H9 (cell line): Measurements from ENCODE around the gene HCN4. TPM values are rescaled to one million over a fixed set of nuclear protein-coding genes. Genes with fewer than 3 reads are reported as not detected.

Source experiments
- DNase-seq: peaks from one replicate; pipeline ENCODE4 v3.0.0-alpha.2; 2017
- H2AFZ ChIP-seq: one replicate; pipeline ENCODE4 v1.6.1; 2013; ENCODE audit warnings: mild to moderate bottlenecking, low read length, control low read depth, moderate library complexity
- H2AK5ac ChIP-seq: 2 replicates; pipeline ENCODE4 v1.6.1; 2013; ENCODE audit warnings: low read length, control low read depth, mixed read lengths; ENCODE audit not compliant: insufficient read length
- H2BK120ac ChIP-seq: one replicate; pipeline ENCODE4 v1.6.1; 2013; ENCODE audit warnings: low read depth, mild to moderate bottlenecking, low read length, control low read depth, inconsistent platforms; ENCODE audit not compliant: poor library complexity, severe bottlenecking
- H2BK12ac ChIP-seq: 2 replicates; pipeline ENCODE4 v1.6.1; 2013; ENCODE audit warnings: low read length, control low read depth, mixed read lengths, low read depth; ENCODE audit not compliant: insufficient read length
- H2BK15ac ChIP-seq: 2 replicates; pipeline ENCODE4 v1.6.1; 2013; ENCODE audit warnings: low read depth, low read length, control low read depth
- H2BK20ac ChIP-seq: one replicate; pipeline ENCODE4 v1.6.1; 2013; ENCODE audit warnings: low read depth, mild to moderate bottlenecking, low read length, control low read depth, inconsistent platforms; ENCODE audit not compliant: poor library complexity, severe bottlenecking
- H2BK5ac ChIP-seq: 2 replicates; pipeline ENCODE4 v1.6.1; 2013; ENCODE audit warnings: low read length, control low read depth, mixed read lengths; ENCODE audit not compliant: insufficient read length
- H3K14ac ChIP-seq: 2 replicates; pipeline ENCODE4 v1.6.1; 2013; ENCODE audit warnings: low read length, control low read depth; ENCODE audit not compliant: insufficient read depth
- H3K18ac ChIP-seq: 2 replicates; pipeline ENCODE4 v1.6.1; 2013; ENCODE audit warnings: low read depth, mild to moderate bottlenecking, mixed read lengths, low read length, control low read depth; ENCODE audit not compliant: insufficient read length
- H3K23ac ChIP-seq: 2 replicates; pipeline ENCODE4 v1.6.1; 2013; ENCODE audit warnings: low read length, control low read depth, mixed read lengths, low read depth; ENCODE audit not compliant: insufficient read length
- H3K23me2 ChIP-seq: 2 replicates; pipeline ENCODE4 v1.6.1; 2013; ENCODE audit warnings: low read depth, mild to moderate bottlenecking, mixed read lengths, low read length, control low read depth; ENCODE audit not compliant: insufficient read length, poor library complexity, severe bottlenecking
- H3K27ac ChIP-seq: 2 replicates; pipeline ENCODE4 v1.5.1; 2013; ENCODE audit warnings: low read length, control low read depth, mixed read lengths, low read depth; ENCODE audit not compliant: insufficient read length
- H3K27me3 ChIP-seq: 2 replicates; pipeline ENCODE4 v1.6.1; 2013; ENCODE audit warnings: low read length, control low read depth, inconsistent platforms; ENCODE audit not compliant: insufficient read depth
- H3K4ac ChIP-seq: 2 replicates; pipeline ENCODE4 v1.6.1; 2013; ENCODE audit warnings: low read depth, mild to moderate bottlenecking, control low read depth, inconsistent platforms, low read length, moderate library complexity
- H3K4me1 ChIP-seq: 2 replicates; pipeline ENCODE4 v1.6.1; 2013; ENCODE audit warnings: low read length, control low read depth, inconsistent platforms; ENCODE audit not compliant: insufficient read depth
- H3K4me2 ChIP-seq: 2 replicates; pipeline ENCODE4 v1.6.1; 2013; ENCODE audit warnings: low read length, control low read depth, mixed read lengths; ENCODE audit not compliant: insufficient read length, insufficient read depth
- H3K56ac ChIP-seq: 2 replicates; pipeline ENCODE4 v1.6.1; 2013; ENCODE audit warnings: low read depth, mild to moderate bottlenecking, mixed read lengths, low read length, control low read depth; ENCODE audit not compliant: insufficient read length
- H3K79me1 ChIP-seq: 2 replicates; pipeline ENCODE4 v1.6.1; 2013; ENCODE audit warnings: low read depth, mild to moderate bottlenecking, moderate library complexity, low read length, control low read depth, inconsistent platforms; ENCODE audit not compliant: insufficient read depth, poor library complexity, severe bottlenecking
- H3K79me2 ChIP-seq: 2 replicates; pipeline ENCODE4 v1.6.1; 2013; ENCODE audit warnings: low read length, control low read depth, inconsistent platforms; ENCODE audit not compliant: insufficient read depth
- H3K9ac ChIP-seq: 2 replicates; pipeline ENCODE4 v1.6.1; 2013; ENCODE audit warnings: low read length, control low read depth, mixed read lengths; ENCODE audit not compliant: insufficient read length; ENCODE audit errors: extremely low read depth
- H3K9me3 ChIP-seq: one replicate; pipeline ENCODE4 v1.6.1; 2013; ENCODE audit warnings: low read depth, low read length, inconsistent platforms; ENCODE audit not compliant: control insufficient read depth
- H3T11ph ChIP-seq: one replicate; pipeline ENCODE4 v1.6.1; 2013; ENCODE audit warnings: mild to moderate bottlenecking, low read length, control low read depth, inconsistent platforms
- H4K20me1 ChIP-seq: one replicate; pipeline ENCODE4 v1.6.1; 2013; ENCODE audit not compliant: control insufficient read depth, insufficient read length, insufficient read depth
- H4K5ac ChIP-seq: 2 replicates; pipeline ENCODE4 v1.6.1; 2013; ENCODE audit warnings: low read depth, mild to moderate bottlenecking, mixed read lengths, low read length, control low read depth; ENCODE audit not compliant: insufficient read length
- H4K8ac ChIP-seq: replicated peaks from 2 replicates; pipeline ENCODE4 v1.6.1; 2013; ENCODE audit warnings: low read length, control low read depth, mixed read lengths, low read depth; ENCODE audit not compliant: insufficient read length
- H4K91ac ChIP-seq: 2 replicates; pipeline ENCODE4 v1.6.1; 2013; ENCODE audit warnings: low read depth, mild to moderate bottlenecking, moderate library complexity, mixed read lengths, low read length, control low read depth; ENCODE audit not compliant: insufficient read length
- H3K27ac Mint-ChIP-seq, 3 experiments: 2 replicates in 2 of 3; 3 replicates in 1 of 3; pipeline ENCODE4 v1.8.0; 2020 to 2021; ENCODE audit warnings: mixed read lengths in 3 of 3, mild to moderate bottlenecking in 1 of 3, moderate library complexity in 1 of 3
- H3K27me3 Mint-ChIP-seq: 2 replicates; pipeline ENCODE4 v1.8.0; 2021; ENCODE audit warnings: low read depth, mild to moderate bottlenecking, moderate library complexity, mixed read lengths
- H3K36me3 Mint-ChIP-seq, 3 experiments: 2 replicates in 2 of 3; 3 replicates in 1 of 3; pipeline ENCODE4 v1.8.0; 2020 to 2021; ENCODE audit warnings: low read depth in 3 of 3, mixed read lengths in 3 of 3; ENCODE audit not compliant: insufficient read depth in 1 of 3
- H3K4me1 Mint-ChIP-seq, 2 experiments: 2 replicates each; pipeline ENCODE4 v1.8.0; 2020; ENCODE audit warnings: mixed read lengths in 2 of 2
- H3K4me3 Mint-ChIP-seq, 2 experiments: 2 replicates in 1 of 2; 3 replicates in 1 of 2; pipeline ENCODE4 v1.8.0; 2020 to 2021; ENCODE audit warnings: mild to moderate bottlenecking in 2 of 2, mixed read lengths in 2 of 2, moderate library complexity in 1 of 2
- H3K9me3 Mint-ChIP-seq, 2 experiments: 2 replicates in 1 of 2; 3 replicates in 1 of 2; pipeline ENCODE4 v1.8.0; 2020; ENCODE audit warnings: mild to moderate bottlenecking in 2 of 2, mixed read lengths in 2 of 2, moderate library complexity in 1 of 2
- CTCF ChIP-seq: fragments of 200-600 bp; sonication (generic); conservative IDR thresholded peaks from 3 replicates; pipeline ENCODE4 v1.8.0; 2021; ENCODE audit warnings: antibody characterized with exemption, mild to moderate bottlenecking
- WGBS: extraction: QIAGEN DNeasy Blood & Tissue Kit; methylation state at CpG from one replicate; pipeline ENCODE4 v1.1.7; 2013; ENCODE audit warnings: missing lambda C conversion rate, low lambda C conversion rate, mixed read lengths; ENCODE audit not compliant: insufficient read length; ENCODE audit errors: extremely low coverage; 5-methylcytosine and 5-hydroxymethylcytosine counted together
- total RNA-seq: library from RNA; stranded (reverse); gene quantifications from 2 replicates; pipeline ENCODE4 v1.2.1, GENCODE V29; 2021

Gene HCN4
- total RNA-seq, 1 experiment from 2014 or later: 10.5 TPM

DNA sequence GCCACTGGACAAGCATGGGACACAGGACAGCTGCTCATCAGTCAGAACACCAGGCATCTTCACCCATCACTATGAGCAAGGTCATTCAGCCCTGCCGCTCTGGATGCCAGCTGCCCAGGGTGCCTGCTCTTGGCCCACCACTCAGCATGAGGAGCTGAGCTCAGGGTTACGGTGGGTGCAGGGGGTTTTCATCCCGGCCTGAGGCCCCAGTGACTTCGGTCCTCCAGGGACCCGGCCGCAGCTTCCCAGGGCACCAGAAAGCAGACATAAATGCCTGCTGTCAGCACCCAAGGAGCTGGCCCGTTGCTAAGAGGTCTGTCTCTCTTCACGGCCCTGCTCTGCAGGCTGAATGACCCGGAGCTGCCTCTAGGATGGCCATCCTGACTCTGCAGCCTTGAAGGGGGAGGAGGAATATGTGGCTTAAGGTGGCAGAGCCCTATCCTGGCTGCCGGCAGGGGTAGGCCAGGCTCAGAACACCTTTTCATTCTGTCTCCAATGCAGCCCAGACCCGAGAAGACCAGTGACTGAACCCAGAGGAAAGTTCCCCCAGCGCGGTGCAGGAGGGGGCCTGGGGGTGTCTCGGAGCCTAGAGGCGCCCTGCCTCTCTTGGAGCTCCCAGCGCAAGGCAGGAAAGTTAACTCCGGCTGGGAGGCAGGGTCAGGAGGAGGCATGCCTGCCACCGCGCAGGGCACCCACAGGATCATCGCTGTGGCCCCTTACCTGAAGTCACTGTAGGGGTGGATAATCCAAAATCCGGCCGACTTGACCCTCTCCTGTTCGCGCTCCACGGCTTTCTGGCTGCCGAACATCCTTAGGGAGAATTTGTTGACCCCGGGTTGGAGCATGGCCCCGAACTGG is 1.8 kb downstream of the HCN4 start:
- H3K4me1 Mint-ChIP-seq: peaks cover 56 to 69% of the 10 kb centered on the region in 2 experiments

More for the DNA sequence above, 1.8 kb downstream of the HCN4 start:
- Mint-ChIP-seq H3K4me3 (peak overlapping the region; percentile 73 to 91), H3K27ac (no peak overlapping the region), H3K27me3 (peaks cover 49% of the 10 kb centered on the region), H3K9me3 (no peaks in the 10 kb centered on the region), H3K36me3 (peaks cover 0 to 6% (median 0%) of the 10 kb centered on the region in 3 experiments; a peak in 3 of 7 replicates)
- peaks cover 22% of the 10 kb centered on the region for H3K23me2 ChIP-seq
- H3K9ac ChIP-seq: no peak overlapping the region
- H3T11ph ChIP-seq: no peak overlapping the region
- H2AFZ ChIP-seq: no peak overlapping the region
- H3K9me3 ChIP-seq: no peaks in the 10 kb centered on the region
- H2BK12ac ChIP-seq: no peak overlapping the region
- H3K27me3 ChIP-seq: no peaks in the 10 kb centered on the region; the same call in 1 of the 2 replicates
- H2AK5ac ChIP-seq: no peak overlapping the region
- H4K5ac ChIP-seq: no peak overlapping the region
- H3K4me1 ChIP-seq: peaks cover 9% of the 10 kb centered on the region; the same call in 1 of the 2 replicates
- WGBS: no CpG with 5 or more reads among the region's 28 CpGs
- no peak overlapping the region for H4K91ac ChIP-seq
- no peaks in the 10 kb centered on the region for H3K79me1 ChIP-seq
- H4K8ac ChIP-seq: no peak overlapping the region
- no peak overlapping the region for H2BK15ac ChIP-seq
- H3K79me2 ChIP-seq: peaks cover 3% of the 10 kb centered on the region; the same call in 1 of the 2 replicates
- no peak overlapping the region for H2BK20ac ChIP-seq
- no peaks in the 10 kb centered on the region for H4K20me1 ChIP-seq
- no peak overlapping the region for H2BK120ac ChIP-seq
- H3K23ac ChIP-seq: no peak overlapping the region
- TF ChIP-seq CTCF: peak; percentile 26; the same call in 1 of the 3 replicates
- peak overlapping the region; percentile 37 for H3K4me2 ChIP-seq
- H3K56ac ChIP-seq: no peak overlapping the region
- 0 out of 2 replicates have a peak overlapping the region, but pooled peaks have one; percentile 27 for H3K14ac ChIP-seq
- H3K27ac ChIP-seq: no peak overlapping the region
- no peak overlapping the region for H2BK5ac ChIP-seq
- peak; percentile 56 for DNase-seq
- no peak overlapping the region for H3K4ac ChIP-seq
- H3K18ac ChIP-seq: no peak overlapping the region
